HG02981 (cell line): ENCODE measurements around the gene PRRT3.

Source experiments
- ATAC-seq: cut with Tn5 transposase; IDR thresholded peaks from one replicate; pipeline ENCODE4 v1.9.1; 2021; ENCODE audit warnings: mild to moderate bottlenecking, moderate library complexity; ENCODE audit not compliant: unreplicated experiment

The PRRT3 gene

GRCh38 chr3:9951962-9952805 is at the start of gene PRRT3:
PRRT3 (minus strand) TSS chr3:9952408; CDS start chr3:9950115, 2,293 bp downstream.
- ATAC-seq, result peak; percentile 67

- no peak for ATAC-seq
These were observed 48.5 kb upstream of the PRRT3 start for GRCh38 chr3:10000686-10001085.

GRCh38 chr3:9994086-9994844 is 42.1 kb upstream of the PRRT3 start:
- ATAC-seq, result no peak

- ATAC-seq, result peak; percentile 38
These were observed 34.1 kb upstream of the PRRT3 start for GRCh38 chr3:9986230-9986725.

GRCh38 chr3:9980251-9980650 is 28.0 kb upstream of the PRRT3 start:
- ATAC-seq, result no peak

- ATAC-seq, result no peak
These were observed 26.6 kb upstream of the PRRT3 start for GRCh38 chr3:9978710-9979305.

- no peak for ATAC-seq
These were observed 24.8 kb upstream of the PRRT3 start for GRCh38 chr3:9976721-9977709.

GRCh38 chr3:9970020-9970652 is 17.9 kb upstream of the PRRT3 start:
- no peak for ATAC-seq

GRCh38 chr3:9969632-9970019 is 17.4 kb upstream of the PRRT3 start:
- no peak for ATAC-seq

GRCh38 chr3:9966841-9967240 is 14.6 kb upstream of the PRRT3 start:
- no peak for ATAC-seq

- ATAC-seq, result no peak
These were observed 13.1 kb upstream of the PRRT3 start for GRCh38 chr3:9965200-9965875.

- ATAC-seq, result no peak
These were observed 5.0 kb upstream of the PRRT3 start for GRCh38 chr3:9957214-9957613.

- no peak for ATAC-seq
These were observed 3.6 kb upstream of the PRRT3 start for GRCh38 chr3:9955611-9956352.

GRCh38 chr3:9955067-9955502 is 2.9 kb upstream of the PRRT3 start:
- ATAC-seq, result no peak

- ATAC-seq, result no peak
These were observed 628 bp downstream of the PRRT3 start for GRCh38 chr3:9951598-9951961.

- no peak for ATAC-seq
These were observed 1.1 kb downstream of the PRRT3 start for GRCh38 chr3:9951126-9951525.

- ATAC-seq, result no peak
These were observed 2.6 kb downstream of the PRRT3 start for GRCh38 chr3:9949626-9950025.

GRCh38 chr3:9949115-9949514 is 3.1 kb downstream of the PRRT3 start:
- no peak for ATAC-seq

GRCh38 chr3:9948586-9948985 is 3.6 kb downstream of the PRRT3 start:
- no peak for ATAC-seq
